Aorta (tissue), 5 donors: Measurements from ENCODE around the gene SCFD2. TPM values are rescaled to one million over a fixed set of nuclear protein-coding genes. Genes with fewer than 3 reads are reported as not detected.
A peak's percentile ranks its signal among the peaks of the same experiment; 100 is the strongest.

Experiments used
- ATAC-seq: fragments of 200-7000 bp; cut with Tn5 transposase; one replicate; pipeline ENCODE4 v1.9.1; 2022; ENCODE audit warnings: moderate library complexity; ENCODE audit not compliant: low FRiP score
- DNase-seq, 2 donors: peaks; one replicate each; pipeline ENCODE4 v3.0.0-alpha.2; 2020
- H3K27ac ChIP-seq, 2 donors: one replicate each; pipeline ENCODE4 v1.5.1; 2013; ENCODE audit warnings: low read length in 2 of 2, mild to moderate bottlenecking in 2 of 2, moderate library complexity in 2 of 2, control low read depth in 1 of 2, inconsistent platforms in 1 of 2, low read depth in 1 of 2
- H3K27me3 ChIP-seq, 2 donors: one replicate each; pipeline ENCODE4 v1.6.1; 2013; ENCODE audit warnings: control low read depth in 1 of 2, low read length in 1 of 2, mild to moderate bottlenecking in 1 of 2, moderate library complexity in 1 of 2; ENCODE audit not compliant: insufficient read depth in 2 of 2, control insufficient read depth in 1 of 2
- H3K36me3 ChIP-seq, 2 donors: one replicate each; pipeline ENCODE4 v1.6.1; 2013; ENCODE audit warnings: control low read depth in 1 of 2, low read length in 1 of 2, mild to moderate bottlenecking in 1 of 2; ENCODE audit not compliant: insufficient read depth in 2 of 2, control insufficient read depth in 1 of 2
- H3K4me1 ChIP-seq, 2 donors: one replicate each; pipeline ENCODE4 v1.6.1; 2013; ENCODE audit warnings: low read length in 2 of 2, control low read depth in 1 of 2, mild to moderate bottlenecking in 1 of 2, moderate library complexity in 1 of 2; ENCODE audit not compliant: insufficient read depth in 2 of 2, control insufficient read depth in 1 of 2
- H3K4me3 ChIP-seq, 2 donors: one replicate each; pipeline ENCODE4 v1.5.1; 2013; ENCODE audit warnings: low read length in 2 of 2, control low read depth in 1 of 2, mild to moderate bottlenecking in 1 of 2
- H3K9me3 ChIP-seq: one replicate; pipeline ENCODE4 v1.6.1; 2013; ENCODE audit warnings: mild to moderate bottlenecking, low read length; ENCODE audit not compliant: control insufficient read depth
- WGBS, 2 donors: extraction: QIAGEN DNeasy Blood & Tissue Kit; methylation state at CpG; one replicate each; pipeline ENCODE4 v1.1.7; 2013; 5-methylcytosine and 5-hydroxymethylcytosine counted together
- intact Hi-C, 2 donors: fragments of 100-400 bp; cut with DNase I; formaldehyde crosslinking; loops; one replicate each; pipeline versions ENCODE4 v1.14.2 to v1.15.0; 2022
- polyA plus RNA-seq, 2 donors: library from polyadenylated mRNA; stranded (reverse); fragments of 200-250 nt; gene quantifications; one replicate each; pipeline ENCODE4 v1.2.3, GENCODE V29; 2013
- total RNA-seq, 2 donors: library from RNA; stranded (reverse); fragmentation: NEBNext Ultra II Directional; extraction: Animal tissue kit (Norgen Biotek cat#: 25700); gene quantifications; one replicate each; pipeline ENCODE4 v1.2.1, GENCODE V29; 2021
- donor health status: healthy with polysubstance abuse.
- donor health status: Bipolar disorder and iron deficiency.
- donor health status: DM: no; HTN: no; CAD: no.
- donor health status: DM: no; HTN: no; CAD: no.
- donor health status: DM: yes; HTN: yes; CAD: no.

SCFD2 gene
- total and polyA plus RNA-seq, 4 donors, result 3.5 to 19.2 (median 10.3) TPM

DNA sequence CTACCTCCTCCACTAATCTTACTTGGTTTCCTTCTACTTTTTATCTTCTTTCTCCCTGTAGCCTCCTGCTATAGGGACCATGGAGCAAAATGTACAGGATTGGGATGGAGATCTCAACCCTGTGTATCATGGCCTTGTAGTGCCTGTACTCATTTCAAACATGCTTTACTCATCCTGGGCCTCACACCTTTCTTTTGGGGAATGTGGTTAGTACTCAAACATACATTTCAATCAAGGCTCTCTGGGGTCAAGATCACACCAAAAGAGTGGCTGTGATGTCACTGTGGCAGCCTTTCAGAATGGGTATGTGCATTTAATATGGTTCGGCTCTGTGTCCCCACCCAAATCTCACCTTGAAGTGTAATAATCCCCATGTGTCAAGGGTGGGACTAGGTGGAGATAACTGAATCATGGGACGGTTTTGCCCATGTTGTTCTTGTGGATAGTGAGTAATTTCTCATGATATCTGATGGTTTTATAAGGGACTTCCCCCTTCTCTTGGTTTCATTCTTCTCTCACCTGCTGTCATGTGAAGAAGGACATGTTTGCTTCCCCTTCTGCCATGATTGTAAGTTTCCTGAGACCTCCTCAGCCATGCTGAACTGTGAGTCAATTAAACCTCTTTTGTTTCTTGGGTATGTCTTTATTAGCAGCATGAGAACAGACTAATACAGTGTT lies 298.6 kb downstream of the SCFD2 start:
- no peak for DNase-seq
- ATAC-seq, result no peak
- Histone ChIP-seq H3K4me3 (no peak overlapping the region), H3K36me3 (no peaks in the 10 kb centered on the region), H3K27me3 (no peaks in the 10 kb centered on the region), H3K27ac (no peak overlapping the region), H3K9me3 (peaks cover 2% of the 10 kb centered on the region), H3K4me1 (no peaks in the 10 kb centered on the region)
- intact Hi-C loops, result no loop called here
- WGBS, 2 donors, result 94 to 96% methylated on average over 2 of the region's 2 CpGs

DNA sequence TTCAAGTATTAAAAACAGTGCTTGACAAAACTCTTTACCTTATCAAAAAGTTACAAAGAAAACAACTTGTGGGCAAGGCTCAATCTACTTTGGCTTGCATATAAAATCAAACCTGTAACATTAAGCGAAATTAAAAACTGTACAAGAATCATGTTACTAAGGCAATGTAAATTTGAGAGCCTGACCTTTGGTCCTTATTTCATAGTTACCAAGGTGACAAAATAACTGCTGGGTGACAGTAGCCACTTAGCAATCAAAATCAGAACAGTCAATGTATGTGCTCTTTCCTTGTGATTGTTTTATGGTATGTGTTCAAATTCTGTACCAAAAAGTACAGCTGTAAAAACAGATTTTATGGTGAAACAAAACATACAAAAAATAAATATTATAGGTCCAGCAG lies 299.7 kb downstream of the SCFD2 start:
- peaks cover 2% of the 10 kb centered on the region for H3K9me3 ChIP-seq
- no peaks in the 10 kb centered on the region for H3K36me3 ChIP-seq
- H3K4me3 ChIP-seq, result no peak overlapping the region
- H3K27ac ChIP-seq, result no peak overlapping the region
- H3K27me3 ChIP-seq, result no peaks in the 10 kb centered on the region
- 24 to 29% methylated on average over 1 of the region's 1 CpG for WGBS, 2 donors
- no peaks in the 10 kb centered on the region for H3K4me1 ChIP-seq
- no peak for ATAC-seq
- DNase-seq, result no peak
- intact Hi-C loops, result no loop called here

DNA sequence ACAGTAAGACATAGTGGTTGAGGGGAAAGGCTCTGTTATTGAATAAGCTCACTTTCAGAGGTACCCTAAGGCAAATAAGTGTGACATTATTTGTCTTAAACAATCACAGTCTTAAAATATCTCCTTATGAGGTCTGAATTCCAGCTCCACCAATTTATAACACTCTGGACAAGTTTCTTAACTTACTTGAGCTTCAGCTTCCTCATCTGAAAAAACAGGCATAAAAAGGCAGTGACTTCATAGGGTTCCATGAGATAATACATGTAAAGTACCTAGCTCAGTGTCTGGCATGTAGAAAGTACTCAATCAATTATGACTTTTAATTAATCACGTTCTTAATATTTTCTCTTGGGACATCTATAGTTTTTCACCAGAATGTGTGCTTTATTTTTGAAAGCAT lies 301.3 kb downstream of the SCFD2 start:
- DNase-seq (no peak), ATAC-seq (no peak)
- intact Hi-C loops, result no loop called here
- Histone ChIP-seq H3K27me3 (no peaks in the 10 kb centered on the region), H3K27ac (no peak overlapping the region), H3K4me1 (no peaks in the 10 kb centered on the region), H3K4me3 (no peak overlapping the region), H3K36me3 (no peaks in the 10 kb centered on the region), H3K9me3 (peaks cover 2% of the 10 kb centered on the region)
- 1 to 23% methylated on average over 1 of the region's 1 CpG for WGBS, 2 donors

DNA sequence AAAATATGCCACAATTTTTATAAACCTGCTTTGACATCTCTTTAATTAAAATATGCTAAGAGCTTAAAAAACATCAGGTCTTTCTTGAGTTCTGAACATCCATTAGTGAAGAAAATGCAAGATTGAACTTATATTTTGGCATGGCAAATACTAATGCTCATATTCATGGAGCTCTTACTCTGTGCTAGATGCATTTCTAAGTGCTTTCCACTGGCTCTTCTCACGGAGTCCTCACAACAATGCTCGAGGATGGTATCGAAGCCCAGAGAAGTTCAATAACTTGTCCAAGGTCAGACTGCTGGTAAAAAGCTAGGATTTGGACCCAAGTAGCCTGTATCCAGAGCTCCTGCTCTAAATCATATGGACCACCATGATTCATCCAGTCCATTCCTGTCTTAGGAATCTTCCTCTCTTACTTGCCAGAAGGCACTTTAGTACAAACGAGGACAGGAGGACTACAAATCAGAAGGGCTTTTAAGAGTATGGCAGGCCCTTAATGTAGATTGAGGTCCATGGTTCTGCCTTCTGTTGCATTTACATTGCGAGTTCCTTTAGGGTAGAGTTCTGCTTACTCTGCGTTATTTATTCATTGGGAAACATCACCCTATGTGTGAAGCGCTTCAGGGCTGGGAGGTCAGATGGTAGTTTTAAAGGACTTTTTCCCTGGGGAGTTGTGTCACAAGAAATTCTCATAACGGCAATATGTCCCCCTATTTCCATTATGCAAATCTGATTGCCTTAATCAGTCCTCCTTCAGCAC lies 304.6 kb downstream of the SCFD2 start:
- WGBS, 2 donors, result 96 to 97% methylated on average over 8 of the region's 8 CpGs
- Histone ChIP-seq H3K27ac (no peak overlapping the region), H3K27me3 (no peaks in the 10 kb centered on the region), H3K4me3 (no peak overlapping the region), H3K9me3 (no peaks in the 10 kb centered on the region), H3K36me3 (no peaks in the 10 kb centered on the region), H3K4me1 (peaks cover 0 to 2% of the 10 kb centered on the region in 2 donors)
- ATAC-seq, result no peak
- intact Hi-C loops, result no loop called here
- no peak for DNase-seq

DNA sequence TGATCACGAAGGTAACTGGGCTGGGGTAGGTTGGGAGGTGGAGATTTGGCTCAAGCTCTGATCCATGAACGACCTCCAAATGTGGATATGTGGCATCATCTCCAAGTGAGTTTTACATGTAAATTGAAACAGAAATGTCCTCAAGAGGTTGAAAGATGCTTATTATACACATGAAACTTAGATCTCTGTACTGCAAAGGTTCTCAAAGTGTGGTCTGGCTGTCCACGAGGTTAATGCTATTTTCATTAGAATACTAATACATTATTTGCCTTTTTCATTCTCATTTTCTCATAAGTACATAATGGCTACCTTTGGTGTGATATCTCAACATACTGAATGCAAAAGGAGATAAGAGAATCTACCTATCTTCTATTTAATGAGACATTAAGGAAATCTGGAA lies 305.6 kb downstream of the SCFD2 start:
- Histone ChIP-seq H3K4me3 (no peak overlapping the region), H3K27me3 (no peaks in the 10 kb centered on the region), H3K36me3 (no peaks in the 10 kb centered on the region), H3K4me1 (peaks cover 0 to 2% of the 10 kb centered on the region in 2 donors), H3K27ac (peak overlapping the region in 1 of 2 donors; percentile 5), H3K9me3 (no peaks in the 10 kb centered on the region)
- ATAC-seq, result no peak
- 66 to 89% methylated on average over 3 of the region's 3 CpGs for WGBS, 2 donors
- no peak for DNase-seq
- intact Hi-C loops, result no loop called here

DNA sequence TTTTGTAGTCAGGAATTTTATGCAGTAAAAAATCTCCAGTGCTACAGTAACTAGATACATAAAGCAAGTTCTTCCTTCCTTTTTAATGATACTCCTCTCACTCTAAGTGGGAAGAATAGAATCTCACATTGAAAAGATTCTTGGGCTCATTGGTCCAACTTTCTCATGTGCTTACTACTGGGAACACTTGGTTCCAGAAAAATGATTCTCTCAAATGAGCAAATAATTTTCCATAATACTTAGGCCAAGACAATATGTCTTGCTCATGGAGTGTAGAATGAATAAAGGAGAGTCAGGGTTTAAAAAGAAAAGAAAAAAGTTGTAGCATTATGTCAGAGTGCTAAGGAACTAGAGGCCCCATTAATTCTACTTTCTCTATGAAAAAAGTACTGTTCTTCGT lies 306.0 kb downstream of the SCFD2 start:
- no peaks in the 10 kb centered on the region for H3K36me3 ChIP-seq
- intact Hi-C loops, result loop anchor here in 1 of 2 donors (5.0 kb wide), 1 partner anchor 38 kb away; no protein-coding TSS in a partner anchor
- no peak for DNase-seq
- no peak overlapping the region for H3K4me3 ChIP-seq
- 97 to 99% methylated on average over 1 of the region's 1 CpG for WGBS, 2 donors
- H3K9me3 ChIP-seq, result no peaks in the 10 kb centered on the region
- no peak for ATAC-seq
- no peaks in the 10 kb centered on the region for H3K27me3 ChIP-seq
- H3K27ac ChIP-seq, result peak overlapping the region in 1 of 2 donors; percentile 5
- peaks cover 0 to 6% of the 10 kb centered on the region in 2 donors for H3K4me1 ChIP-seq

DNA sequence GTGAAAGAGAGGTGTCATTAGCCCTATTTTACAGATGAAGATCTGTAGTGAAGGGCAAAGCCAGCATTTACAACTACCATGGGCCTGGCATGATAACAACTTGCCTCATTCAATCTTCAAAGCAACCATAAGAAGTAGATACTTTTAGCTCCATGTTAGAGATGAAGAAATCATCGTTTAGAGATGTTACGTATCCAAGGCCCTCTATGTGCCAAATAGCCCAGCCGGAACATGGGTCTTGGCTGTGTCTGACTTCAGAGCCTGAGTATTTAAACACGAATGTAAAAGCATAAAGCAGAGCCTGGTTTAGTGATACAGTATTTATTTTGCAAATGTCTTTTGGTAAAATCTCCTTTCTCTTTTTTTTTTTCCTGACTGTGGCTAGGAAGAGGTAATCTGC lies 306.6 kb downstream of the SCFD2 start:
- H3K4me3 ChIP-seq, result no peak overlapping the region
- DNase-seq (no peak), ATAC-seq (no peak)
- H3K36me3 ChIP-seq, result no peaks in the 10 kb centered on the region
- H3K27ac ChIP-seq, result peak overlapping the region in 1 of 2 donors; percentile 64
- H3K9me3 ChIP-seq, result no peaks in the 10 kb centered on the region
- H3K27me3 ChIP-seq, result no peaks in the 10 kb centered on the region
- peaks cover 0 to 6% of the 10 kb centered on the region in 2 donors for H3K4me1 ChIP-seq
- intact Hi-C loops, result loop anchor here in 1 of 2 donors (5.0 kb wide), 1 partner anchor 37 kb away; no protein-coding TSS in a partner anchor
- 9 to 16% methylated on average over 4 of the region's 4 CpGs for WGBS, 2 donors

DNA sequence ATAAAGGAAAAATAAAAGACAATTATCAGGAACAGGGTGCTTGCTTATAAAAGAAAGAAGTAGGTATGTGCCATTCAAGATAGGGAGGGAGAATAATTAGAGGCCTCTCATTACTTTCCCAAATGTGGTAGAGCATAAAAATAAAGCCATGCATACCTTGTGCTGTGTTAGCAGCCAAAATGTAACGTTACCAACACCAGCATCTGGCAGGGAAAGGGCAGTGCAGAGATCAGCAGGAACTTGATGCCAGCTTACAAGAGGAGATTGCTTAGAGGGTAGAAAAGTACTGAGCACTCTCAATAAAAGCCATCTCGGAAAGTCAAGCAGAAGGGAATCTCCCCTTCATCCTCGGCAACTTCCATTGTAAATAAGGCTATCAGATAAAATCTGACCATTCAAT lies 308.2 kb downstream of the SCFD2 start:
- 17 to 20% methylated on average over 3 of the region's 3 CpGs for WGBS, 2 donors
- DNase-seq (no peak), ATAC-seq (no peak)
- no peak overlapping the region for H3K4me3 ChIP-seq
- no peaks in the 10 kb centered on the region for H3K9me3 ChIP-seq
- intact Hi-C loops, result loop anchor here in 1 of 2 donors (2.0 to 5.0 kb wide), 2 partner anchors 35 to 131 kb away; no protein-coding TSS in a partner anchor
- H3K4me1 ChIP-seq, result peaks cover 0 to 6% of the 10 kb centered on the region in 2 donors
- H3K27ac ChIP-seq, result no peak overlapping the region
- no peaks in the 10 kb centered on the region for H3K27me3 ChIP-seq
- H3K36me3 ChIP-seq, result no peaks in the 10 kb centered on the region
